NCI-H128 (cell line): ENCODE data around the gene CENPI.
"Not testable (repeated sequence)": the region's sequence is repeated elsewhere in the genome, so short reads cannot be mapped to it uniquely, and the experiment has no call there.

ENCODE experiments used
- DNase-seq: peaks from one replicate; lab custom pipeline; 2025; ENCODE audit not compliant: unreplicated experiment; lab: John Stamatoyannopoulos, UW

The CENPI gene

GRCh38 chrX:101097546-101098453 lies at the start of gene CENPI:
Gene CENPI (plus strand): TSS chrX:101098204. CDS start chrX:101101071, 2,867 bp downstream.
- DNase-seq, result peak; percentile 88

- DNase-seq, result no peak
Measured at GRCh38 chrX:101051153-101051548, 46.9 kb upstream of the CENPI start.

GRCh38 chrX:101051549-101052302 lies 46.3 kb upstream of the CENPI start, which contains the start of gene TRMT2B:
Gene TRMT2B (minus strand): TSS chrX:101052111. CDS start chrX:101042289, 9,822 bp downstream.
- DNase-seq, result peak; percentile 26

GRCh38 chrX:101056551-101056950 lies 41.5 kb upstream of the CENPI start:
- DNase-seq, result not testable (repeated sequence)

- no peak for DNase-seq
Measured at GRCh38 chrX:101057093-101057714, 40.8 kb upstream of the CENPI start.

- no peak for DNase-seq
Measured at GRCh38 chrX:101062176-101062575, 35.8 kb upstream of the CENPI start.

- no peak for DNase-seq
Measured at GRCh38 chrX:101071582-101071981, 26.4 kb upstream of the CENPI start.

- peak; percentile 37 for DNase-seq
Measured at GRCh38 chrX:101078716-101079598, 19.0 kb upstream of the CENPI start, which contains the start of gene TMEM35A. Gene TMEM35A (plus strand): TSS chrX:101078879. CDS start chrX:101079003, 124 bp downstream.

GRCh38 chrX:101079736-101080270 lies 18.2 kb upstream of the CENPI start:
- DNase-seq, result no peak

- no peak for DNase-seq
Measured at GRCh38 chrX:101080326-101081124, 17.5 kb upstream of the CENPI start.

- no peak for DNase-seq
Measured at GRCh38 chrX:101081231-101081630, 16.8 kb upstream of the CENPI start.

GRCh38 chrX:101091817-101092216 lies 6.2 kb upstream of the CENPI start:
- DNase-seq, result no peak

- no peak for DNase-seq
Measured at GRCh38 chrX:101108284-101108683, 10.3 kb downstream of the CENPI start.

GRCh38 chrX:101117701-101118100 lies 19.7 kb downstream of the CENPI start:
- DNase-seq, result no peak

- DNase-seq, result no peak
Measured at GRCh38 chrX:101136235-101136634, 38.2 kb downstream of the CENPI start.
